DMS 273 (cell line): ENCODE measurements around the gene PBRM1.
"Not testable (repeated sequence)": the region's sequence is repeated elsewhere in the genome, so short reads cannot be mapped to it uniquely, and the experiment has no call there.

Source experiments
- DNase-seq: peaks from one replicate; lab custom pipeline; 2025; ENCODE audit not compliant: unreplicated experiment; lab: John Stamatoyannopoulos, UW

Gene PBRM1

DNA sequence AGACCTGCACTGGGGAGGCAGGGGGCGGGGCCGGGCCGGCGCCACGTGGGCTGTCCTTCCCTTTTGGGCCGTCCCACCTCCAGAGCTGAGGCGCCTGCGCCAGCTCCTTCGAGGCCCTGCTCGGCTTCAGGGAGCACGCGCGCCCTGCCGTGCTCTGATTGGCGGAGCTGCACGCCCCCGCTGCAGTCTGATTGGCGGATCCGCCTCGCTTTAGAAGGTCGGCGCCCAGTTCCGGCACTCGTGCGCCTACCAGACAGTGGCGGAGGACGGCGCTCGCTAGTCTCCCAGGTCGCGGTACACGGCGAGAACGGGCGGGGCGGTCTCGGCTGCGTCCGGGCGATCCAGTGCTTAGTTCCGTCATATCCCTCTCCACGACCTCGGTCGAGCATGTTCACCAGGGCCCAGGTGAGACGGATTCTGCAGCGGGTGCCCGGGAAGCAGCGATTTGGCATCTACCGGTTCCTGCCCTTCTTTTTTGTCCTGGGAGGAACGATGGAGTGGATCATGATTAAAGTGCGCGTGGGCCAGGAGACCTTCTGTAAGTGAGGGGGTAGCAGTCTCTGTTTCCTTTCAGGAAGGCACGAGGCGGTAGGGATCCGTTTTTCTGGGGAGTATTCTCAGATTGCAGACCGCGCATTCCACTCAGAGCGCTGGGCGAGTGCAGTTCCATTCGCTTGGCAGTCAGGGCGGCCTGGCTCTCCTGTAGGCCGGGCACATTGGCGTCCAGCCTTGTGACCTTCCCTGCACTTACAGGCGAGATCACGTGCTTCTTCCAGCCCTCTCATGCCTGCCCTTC lies 149.1 kb downstream of the PBRM1 start, which contains the start of gene UQCC5:
UQCC5 (plus strand) TSS at position 237 of the 796 bp plus-strand sequence; CDS start at position 388, 151 bp downstream.
- DNase-seq, result peak; percentile 98

- no peak for DNase-seq
Observed at GRCh38 chr3:52536112-52536368, 149.7 kb downstream of the PBRM1 start.

DNA sequence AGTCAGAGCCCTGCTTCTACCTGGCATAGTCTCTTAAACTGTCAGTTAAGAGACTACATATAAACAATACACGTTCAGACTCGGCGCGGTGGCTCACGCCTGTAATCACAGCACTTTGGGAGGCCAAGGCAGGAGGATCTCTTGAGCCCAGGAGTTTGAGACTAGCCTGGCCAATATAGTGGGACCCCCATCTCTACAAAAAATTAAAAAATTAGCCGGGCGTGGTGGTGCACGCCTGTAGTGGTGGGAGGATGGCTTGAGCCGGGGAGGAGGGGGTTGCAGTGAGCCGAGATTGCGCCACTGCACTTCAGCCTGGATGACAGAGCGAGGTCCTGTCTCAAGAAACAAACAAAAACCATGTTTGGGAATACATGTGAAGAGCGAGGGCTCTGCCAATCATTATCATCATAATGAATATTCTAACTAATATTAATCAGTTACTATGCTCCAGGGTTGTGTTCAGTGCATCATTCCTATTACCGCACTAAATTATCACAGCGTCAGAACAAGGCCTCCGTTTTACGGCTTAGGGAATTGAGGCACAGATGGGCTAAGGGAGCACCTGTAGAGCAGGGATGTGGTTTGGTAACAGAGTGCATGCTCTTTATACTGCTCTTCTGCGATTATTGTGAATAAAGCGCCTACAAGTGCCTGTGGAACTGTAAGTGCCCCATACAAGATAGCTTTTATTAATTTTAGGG lies 150.2 kb downstream of the PBRM1 start:
- DNase-seq, result peak; percentile 23

DNA sequence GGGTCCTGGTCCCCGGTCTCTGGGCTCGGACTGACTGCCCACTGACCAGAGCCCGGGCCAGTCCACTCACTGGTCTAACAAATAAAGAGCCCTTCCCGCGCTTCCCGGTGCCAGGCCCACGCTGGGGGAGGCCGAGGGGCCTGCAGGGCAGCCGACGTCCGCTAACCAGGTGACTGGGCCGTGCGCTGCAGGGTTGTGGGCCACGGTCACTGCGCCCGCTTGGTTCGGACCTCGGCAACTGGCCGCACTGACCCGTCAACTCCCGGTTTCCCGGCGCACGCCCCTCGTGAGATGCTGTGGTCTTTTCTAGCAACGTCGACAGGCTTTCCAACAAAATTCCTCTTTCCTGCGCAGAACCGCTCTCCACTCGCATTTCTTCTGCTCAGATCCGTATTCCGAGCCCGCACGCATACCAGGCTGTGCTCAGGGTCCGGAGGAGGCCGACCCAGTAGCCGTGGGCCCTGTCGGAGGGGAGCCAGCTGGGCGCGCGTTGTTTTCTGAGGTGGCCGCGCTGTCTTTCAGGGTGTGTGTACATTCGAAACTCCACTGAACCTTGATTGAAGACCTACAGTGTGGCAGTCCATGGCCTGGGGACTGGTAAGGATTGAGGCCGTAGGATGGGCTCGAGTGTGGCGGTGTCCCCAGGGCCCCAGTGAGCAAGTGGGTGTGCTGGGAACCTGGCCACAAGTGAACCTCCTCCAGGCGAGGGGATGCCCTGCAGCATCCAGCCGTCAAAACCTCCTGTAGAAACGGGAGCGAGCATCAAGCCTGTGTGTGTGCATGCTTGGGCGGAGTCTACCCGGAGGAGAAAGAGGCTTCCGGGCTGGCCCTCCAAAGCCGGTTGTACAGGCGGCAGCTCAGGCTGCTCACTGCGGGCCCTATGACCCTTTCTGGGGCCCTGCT lies 151.2 kb downstream of the PBRM1 start:
- DNase-seq, result peak; percentile 15

GRCh38 chr3:52533623-52534280 lies 152.0 kb downstream of the PBRM1 start, which contains the start of gene NT5DC2:
Gene NT5DC2, minus strand, starts transcription at chr3:52533857. Its CDS starts 120 bp downstream, at chr3:52533737.
- DNase-seq, result peak; percentile 89

DNA sequence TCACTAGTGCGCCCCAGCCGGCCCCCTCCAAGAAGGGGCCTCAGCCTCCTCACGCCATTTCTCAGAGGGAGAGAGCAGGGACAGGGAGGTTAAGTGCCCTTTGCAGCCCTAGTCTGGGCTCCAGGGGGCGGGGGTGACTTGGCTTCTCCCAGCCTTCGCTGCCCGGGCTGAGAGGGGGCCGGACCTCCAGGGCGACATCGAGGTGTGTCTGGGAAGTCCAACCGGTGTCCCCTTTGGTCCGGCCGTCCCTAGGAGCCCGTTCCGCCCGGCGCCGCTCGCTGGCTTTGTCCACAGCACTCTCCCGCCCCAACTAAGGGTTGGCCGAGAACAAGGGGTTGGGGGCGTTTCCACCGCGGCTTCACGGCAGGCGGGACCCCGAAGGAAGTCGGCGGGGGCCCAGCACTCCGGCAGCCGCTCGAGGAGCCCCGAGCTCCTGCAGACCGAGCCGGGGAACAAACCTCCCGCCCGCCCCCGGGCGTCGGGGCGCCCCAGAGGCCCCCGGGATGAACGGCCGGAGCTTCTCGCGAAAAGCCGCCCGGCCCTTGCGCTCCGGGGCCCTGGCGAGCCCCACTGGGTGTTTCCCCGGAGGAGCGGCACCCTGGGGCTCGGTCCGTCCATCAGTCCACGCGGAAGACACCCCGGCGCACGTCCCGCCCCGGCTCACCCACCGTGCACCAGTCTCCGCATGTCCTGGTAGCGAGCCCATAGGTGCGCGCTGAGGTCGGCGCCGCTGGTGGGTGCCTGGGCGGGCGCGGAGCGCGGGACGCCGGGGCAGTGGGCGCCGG lies 152.7 kb downstream of the PBRM1 start:
- peak; percentile 52 for DNase-seq

- DNase-seq, result peak; percentile 27
Observed at GRCh38 chr3:52532517-52532837, 153.2 kb downstream of the PBRM1 start.

- no peak for DNase-seq
Observed at GRCh38 chr3:52531860-52532516, 153.7 kb downstream of the PBRM1 start.

DNA sequence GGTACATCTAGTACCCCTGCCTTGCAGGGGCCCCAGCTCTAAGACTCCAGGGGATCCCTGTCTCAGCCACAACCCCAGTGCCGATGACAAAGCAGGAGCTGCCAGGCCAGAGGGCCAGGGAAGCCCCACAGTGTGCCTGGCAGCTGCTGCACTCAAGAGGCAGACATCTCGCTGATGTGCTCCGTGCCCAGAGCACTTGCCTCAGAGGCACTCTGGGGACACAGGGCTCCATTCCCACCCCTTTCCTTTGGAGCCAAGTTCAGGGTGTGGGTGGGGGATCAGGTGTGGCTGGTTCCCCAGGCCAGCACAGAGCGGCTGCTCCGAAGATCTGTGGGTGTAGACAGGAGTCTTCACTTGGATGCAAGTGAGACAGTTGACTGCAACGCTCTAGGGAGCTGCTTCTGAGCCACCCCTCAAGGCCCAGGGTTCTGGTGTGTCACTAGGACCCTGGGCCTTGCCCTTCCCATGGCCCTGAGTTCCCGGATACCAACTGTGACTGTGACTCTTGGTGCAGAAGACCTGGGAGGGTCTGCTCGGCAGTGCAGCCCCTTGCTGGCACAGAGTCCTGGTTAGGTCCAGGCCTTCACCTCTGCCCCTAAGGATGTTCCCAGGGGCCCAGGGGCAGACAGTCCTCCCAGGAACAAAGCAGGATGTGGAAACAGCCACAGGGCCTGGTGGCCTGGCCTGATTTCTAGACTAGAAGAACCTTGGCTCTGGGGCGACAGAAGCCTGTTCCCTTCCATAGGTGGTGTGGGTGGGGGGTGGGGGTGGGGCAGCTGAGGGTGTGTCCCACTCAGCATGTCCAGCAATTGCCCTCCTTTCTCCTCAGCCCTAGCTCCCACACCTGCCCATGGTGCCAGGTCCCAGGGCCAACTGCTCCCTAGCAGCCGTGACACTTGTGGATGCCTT lies 154.5 kb downstream of the PBRM1 start:
- no peak for DNase-seq

DNA sequence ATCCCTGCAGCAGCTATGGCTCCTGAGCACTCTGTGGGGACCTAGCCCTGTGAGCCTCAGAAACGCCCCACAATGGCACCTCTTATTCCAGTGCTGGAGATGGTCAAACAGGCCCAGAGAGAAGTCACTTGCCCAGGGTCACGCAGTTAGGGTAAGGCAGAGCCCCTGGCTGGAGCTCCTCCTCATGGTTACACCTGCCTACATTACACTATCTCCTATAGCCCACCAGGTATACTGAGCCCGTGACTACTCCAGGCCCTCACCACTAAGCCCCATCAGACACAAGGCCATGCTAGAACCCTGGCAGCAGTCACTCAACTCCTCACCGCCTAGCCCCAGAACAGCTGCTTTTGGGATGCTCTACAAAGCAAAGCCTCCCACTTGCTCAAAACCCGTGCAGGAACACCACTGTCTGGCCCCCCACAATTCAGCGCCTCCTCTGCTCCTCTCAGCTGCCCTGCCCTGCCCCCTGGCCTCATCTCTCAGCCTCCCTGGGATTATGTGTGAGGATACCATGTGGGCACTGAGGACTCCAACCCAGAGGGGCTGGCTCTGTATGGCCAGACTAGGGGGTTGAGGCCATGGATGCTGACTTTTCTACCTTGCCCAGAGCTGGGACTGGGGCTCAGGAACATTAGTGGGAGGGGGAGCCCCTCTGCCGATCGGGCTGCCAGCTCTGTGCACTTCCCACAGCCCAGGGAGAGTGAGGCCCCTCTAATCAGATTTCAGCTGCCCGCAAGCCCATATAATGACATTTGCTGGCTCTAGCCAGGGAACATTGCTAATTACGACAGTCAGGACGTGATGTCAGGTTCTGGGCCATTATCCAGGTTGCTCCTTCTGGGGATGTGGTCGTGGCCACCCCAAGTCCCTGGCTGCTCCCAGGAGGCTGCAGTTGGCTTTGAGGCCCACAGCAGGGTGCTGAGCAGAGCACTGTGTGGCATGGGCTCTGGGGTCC lies 156.1 kb downstream of the PBRM1 start:
- no peak for DNase-seq

DNA sequence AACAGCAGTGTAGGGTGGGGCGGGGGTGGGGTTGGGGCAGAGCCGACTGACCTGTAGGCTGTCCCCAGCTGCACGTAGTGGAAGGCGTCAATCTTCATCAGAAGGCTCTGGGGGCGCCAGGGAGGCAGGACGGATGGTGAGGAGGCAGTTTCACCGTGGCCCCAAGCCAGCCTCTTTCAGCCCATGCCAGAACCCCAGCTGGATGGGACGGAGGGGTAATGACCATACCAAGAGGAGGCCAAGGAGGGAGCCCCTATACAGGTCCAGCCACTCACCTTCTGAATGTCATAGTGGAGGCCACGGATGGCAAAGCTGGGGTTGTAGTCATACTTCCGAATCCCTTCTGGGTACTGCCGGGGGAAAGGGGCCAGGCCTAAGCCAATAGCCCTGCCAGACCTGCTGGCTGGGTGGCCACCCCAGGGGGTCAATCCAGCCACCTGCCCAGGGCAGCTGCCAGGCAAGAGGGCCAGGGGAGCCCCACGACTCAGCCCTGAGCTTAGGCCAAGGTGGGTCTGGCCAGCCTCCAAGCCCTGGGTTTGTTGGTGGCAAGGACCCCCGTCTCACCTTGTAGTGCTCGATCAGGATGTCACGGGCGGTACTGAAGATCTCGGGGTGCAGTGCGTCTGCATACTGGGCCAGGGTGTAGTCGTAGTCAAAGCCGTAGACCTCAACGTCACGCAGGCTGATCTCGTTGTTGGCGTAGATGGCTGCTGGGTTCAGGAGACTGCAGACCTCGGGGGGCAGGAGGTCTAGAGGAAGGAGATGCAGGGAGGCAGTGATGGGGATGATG lies 156.9 kb downstream of the PBRM1 start:
- DNase-seq, result no peak

- no peak for DNase-seq
Observed at GRCh38 chr3:52527732-52528585, 157.8 kb downstream of the PBRM1 start.

DNA sequence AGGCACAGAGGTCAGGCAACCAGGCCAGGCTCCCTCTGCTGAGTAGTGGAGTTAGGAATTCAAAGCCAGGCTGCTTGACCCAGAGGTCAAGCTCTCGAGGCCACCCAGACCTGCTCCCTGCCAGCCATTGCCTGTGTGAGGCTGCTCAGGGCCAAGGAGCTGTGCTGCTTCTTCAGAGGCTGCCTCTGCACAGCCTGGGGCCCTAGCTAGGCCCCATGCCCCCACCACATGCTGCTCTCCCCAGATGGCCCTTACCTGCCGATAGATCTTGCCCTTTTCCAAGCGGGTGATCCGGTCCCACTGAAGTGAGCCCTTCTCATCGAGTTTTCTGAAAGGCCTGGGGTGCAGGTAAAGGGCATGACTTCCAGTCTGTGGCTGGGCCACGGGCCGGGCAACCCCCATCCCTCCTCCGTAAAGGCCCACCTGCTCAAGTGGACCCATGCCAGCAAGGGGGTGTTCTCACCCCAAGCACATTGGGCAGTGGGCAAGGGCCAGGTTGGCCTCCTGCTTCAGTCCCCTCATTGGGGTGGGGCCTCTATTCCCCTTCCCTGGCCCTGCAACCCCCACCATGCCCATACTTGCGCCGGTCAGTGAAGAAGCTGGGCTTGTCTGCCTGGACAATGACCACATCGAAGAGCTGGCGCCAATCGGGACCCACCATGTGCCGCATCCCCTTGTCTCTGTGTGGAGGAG lies 158.5 kb downstream of the PBRM1 start:
- DNase-seq, result no peak

GRCh38 chr3:52526671-52527038 lies 159.1 kb downstream of the PBRM1 start:
- not testable (repeated sequence) for DNase-seq
